HG03045 (cell line): Measurements from ENCODE around the gene COL4A5.

ENCODE experiments used
- ATAC-seq: cut with Tn5 transposase; IDR thresholded peaks from one replicate; pipeline ENCODE4 v1.9.1; 2021; ENCODE audit warnings: mild to moderate bottlenecking, moderate library complexity; ENCODE audit not compliant: unreplicated experiment

Gene COL4A5

DNA sequence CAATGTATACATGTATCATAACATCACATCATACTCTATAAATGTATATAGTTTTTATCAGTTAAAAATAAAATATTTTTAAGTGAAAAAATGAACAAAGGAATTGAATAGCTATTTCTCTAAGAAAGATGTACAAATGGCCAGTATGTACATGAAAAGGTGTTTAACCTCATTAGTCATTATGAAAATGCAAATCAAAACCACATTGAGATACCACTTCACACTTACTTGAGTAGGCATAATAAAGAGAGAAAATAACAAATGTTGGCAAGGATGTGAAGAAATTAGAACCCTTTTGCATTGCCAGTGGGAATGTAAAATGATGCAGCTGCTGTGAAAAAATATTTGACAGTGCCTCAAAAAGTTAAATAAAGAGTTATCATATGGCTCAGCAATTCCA lies 201.2 kb downstream of the COL4A5 start:
- no peak for ATAC-seq

DNA sequence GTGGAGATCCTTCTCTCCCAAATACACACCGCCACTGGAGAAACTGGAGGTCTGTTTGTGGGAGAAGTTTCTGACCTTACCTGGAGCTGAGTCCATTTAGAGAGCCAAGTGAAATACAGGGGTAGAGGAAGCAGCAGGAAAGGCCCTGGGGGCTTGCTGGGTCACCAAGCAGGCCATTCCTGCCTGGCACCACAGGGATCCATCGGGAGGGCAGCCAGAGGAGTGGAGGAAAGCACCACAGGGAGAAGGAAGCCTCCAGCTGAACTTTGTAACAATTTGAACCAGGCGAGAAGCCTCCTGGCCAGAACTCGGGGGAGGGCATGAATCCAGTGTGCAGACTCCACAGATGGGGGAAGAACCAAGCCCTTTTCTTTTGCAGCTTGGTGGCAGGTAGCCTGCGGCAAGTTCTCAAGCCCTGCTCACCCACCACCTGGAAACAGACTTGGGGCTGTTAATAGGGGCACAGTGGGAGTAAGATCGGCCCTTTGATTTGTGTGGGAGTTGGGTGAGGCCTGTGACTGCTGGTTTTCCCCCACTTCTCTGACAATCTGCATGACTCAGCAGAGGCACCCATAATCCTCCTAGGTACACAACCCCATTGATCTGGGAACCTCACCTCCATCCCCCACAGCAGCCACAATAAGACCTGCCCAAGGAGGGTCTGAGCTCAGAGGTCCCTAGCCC lies 202.1 kb downstream of the COL4A5 start:
- ATAC-seq = no peak

DNA sequence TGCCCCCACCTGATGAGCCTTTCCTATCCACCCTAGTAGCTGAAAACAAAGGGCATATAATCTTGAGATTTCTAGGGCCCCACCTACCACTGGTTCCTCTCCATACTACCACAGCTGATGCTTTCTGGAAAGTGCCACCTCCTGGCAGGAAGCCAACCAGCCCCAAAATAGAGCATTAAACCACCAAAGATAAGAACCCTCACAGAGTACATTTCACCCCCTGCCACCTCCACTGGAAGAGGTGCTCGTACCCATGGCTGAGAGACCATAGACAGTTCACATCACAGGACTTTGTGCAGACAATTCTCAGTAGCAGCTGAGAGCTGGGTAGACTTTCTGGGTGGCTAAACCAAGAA lies 202.6 kb downstream of the COL4A5 start:
- no peak for ATAC-seq

DNA sequence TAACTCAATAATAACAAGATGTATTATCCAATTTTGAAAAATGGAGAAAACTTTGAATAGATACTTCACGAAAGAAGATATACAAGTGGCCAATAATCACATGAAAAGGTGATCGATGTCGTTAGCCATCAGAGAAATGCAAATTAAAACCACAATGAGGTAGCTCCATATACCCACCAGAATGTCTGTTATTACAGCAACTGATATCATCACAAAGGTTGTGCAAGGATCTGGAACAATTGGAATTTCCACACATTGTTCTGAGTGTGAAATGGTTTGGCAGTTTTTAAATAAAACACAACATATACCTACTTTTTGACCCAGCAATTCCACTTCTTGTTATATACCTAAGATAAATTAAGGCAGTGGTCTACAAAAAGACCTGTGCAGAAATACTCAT lies 225.1 kb downstream of the COL4A5 start:
- no peak for ATAC-seq

GRCh38 chrX:108666101-108666500 lies 226.5 kb downstream of the COL4A5 start:
- no peak for ATAC-seq

DNA sequence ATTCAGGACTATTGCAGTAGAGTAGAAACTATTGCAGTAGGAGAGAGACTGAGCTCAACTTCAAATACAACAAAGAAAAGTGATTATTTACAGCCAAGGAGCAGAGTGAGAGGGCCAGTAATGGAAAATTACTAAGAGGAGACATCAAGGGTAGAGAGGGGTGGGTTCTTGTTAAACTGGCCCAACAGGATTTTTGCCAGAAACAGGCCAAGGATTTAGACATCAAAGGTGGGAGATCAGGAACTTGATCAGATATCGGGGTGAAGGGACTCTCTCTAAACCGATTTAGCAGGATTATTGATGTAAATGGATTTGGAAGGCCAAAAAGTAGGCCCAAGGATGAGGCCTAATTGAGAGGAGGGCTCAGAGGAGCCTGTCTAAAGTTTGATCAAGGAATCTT lies 231.9 kb downstream of the COL4A5 start:
- ATAC-seq = no peak

- ATAC-seq = no peak
Measured at GRCh38 chrX:108696690-108697089, 257.1 kb downstream of the COL4A5 start.

- ATAC-seq = no peak
Measured at GRCh38 chrX:108699368-108699767, 259.7 kb downstream of the COL4A5 start.

GRCh38 chrX:108701633-108702032 lies 262.0 kb downstream of the COL4A5 start:
- no peak for ATAC-seq

DNA sequence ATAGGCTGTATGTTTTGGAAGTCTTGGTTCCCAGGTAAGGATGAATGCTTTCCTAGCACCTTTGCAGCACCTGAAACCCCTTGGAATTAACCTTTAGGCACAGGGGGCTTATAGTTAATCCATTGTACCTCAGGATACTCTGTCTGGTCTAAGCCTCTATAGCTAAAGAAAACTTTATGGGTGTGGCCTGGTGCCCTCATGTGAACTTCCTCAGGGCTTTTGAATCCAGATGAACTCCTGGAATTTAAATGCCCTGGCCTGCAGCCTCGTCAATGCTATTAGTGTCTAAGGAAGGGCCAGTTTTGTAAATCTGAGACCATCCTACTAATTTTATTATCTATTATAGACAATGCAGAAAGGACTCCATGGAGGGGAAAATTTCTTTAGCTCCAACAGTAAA lies 262.9 kb downstream of the COL4A5 start:
- ATAC-seq = no peak

DNA sequence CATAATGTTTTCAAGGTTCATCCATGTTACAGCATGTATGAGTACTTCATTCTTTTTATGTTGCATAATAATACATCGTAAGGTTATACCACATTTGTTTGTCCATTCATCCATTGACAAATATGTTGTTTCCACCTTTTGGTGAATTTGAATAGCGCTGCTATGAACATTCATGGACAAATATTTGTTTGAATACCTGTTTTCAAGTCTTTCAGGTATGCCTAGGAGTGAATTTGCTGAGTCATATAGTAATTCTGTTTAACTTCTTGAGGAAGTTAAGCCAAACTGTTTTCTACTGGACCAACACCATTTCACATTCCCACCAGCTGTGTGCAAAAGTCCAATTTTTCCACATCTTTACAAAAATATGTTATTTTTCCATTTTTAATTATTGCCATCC lies 265.2 kb downstream of the COL4A5 start:
- ATAC-seq = no peak

- no peak for ATAC-seq
Measured at GRCh38 chrX:108712886-108713285, 273.2 kb downstream of the COL4A5 start.

DNA sequence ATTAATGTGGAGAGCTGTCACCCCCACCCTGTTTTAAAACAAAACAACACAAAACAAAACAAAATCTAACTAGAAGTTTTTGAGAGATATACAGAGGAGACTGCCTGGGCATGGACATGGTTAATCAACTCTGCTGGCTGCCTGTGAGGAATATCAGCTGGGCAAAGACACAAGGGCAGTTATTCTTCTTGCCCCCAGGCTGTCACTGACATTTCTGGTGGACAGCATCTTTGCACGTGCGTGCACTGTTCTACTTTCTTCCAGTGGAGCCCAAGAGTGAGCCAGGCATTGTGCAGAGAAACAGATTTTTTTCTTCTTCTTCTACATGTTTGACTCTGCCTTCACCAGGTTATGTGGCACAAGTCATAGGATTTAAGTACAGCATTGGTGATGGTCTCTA lies 282.9 kb downstream of the COL4A5 start:
- ATAC-seq = no peak

GRCh38 chrX:108726748-108727147 lies 287.1 kb downstream of the COL4A5 start:
- ATAC-seq = no peak

- no peak for ATAC-seq
Measured at GRCh38 chrX:108731153-108731552, 291.5 kb downstream of the COL4A5 start.

GRCh38 chrX:108732630-108733321 lies 293.1 kb downstream of the COL4A5 start:
- ATAC-seq = no peak

- no peak for ATAC-seq
Measured at GRCh38 chrX:108734426-108734825, 294.8 kb downstream of the COL4A5 start.

- no peak for ATAC-seq
Measured at GRCh38 chrX:108735091-108735678, 295.5 kb downstream of the COL4A5 start.

- ATAC-seq = no peak
Measured at GRCh38 chrX:108735679-108736508, 296.3 kb downstream of the COL4A5 start.

GRCh38 chrX:108736509-108737479 lies 297.2 kb downstream of the COL4A5 start, which contains the start of gene IRS4:
Gene IRS4 (minus strand): TSS chrX:108736563.
- ATAC-seq = no peak
